SH-SY5Y (cell line): ENCODE results near the gene PTHLH.

Experiments used
- GATA2 ChIP-seq: IDR thresholded peaks from 2 replicates; pipeline ENCODE4 v1.6.1; 2011; ENCODE audit warnings: mild to moderate bottlenecking, low read depth, low read length
- GATA3 ChIP-seq: IDR thresholded peaks from 2 replicates; pipeline ENCODE4 v1.6.1; 2011; ENCODE audit warnings: low read depth, mild to moderate bottlenecking, low read length, moderate library complexity

- TF ChIP-seq GATA2 (no peak), GATA3 (no peak)
Measured at GRCh38 chr12:27957366-27957765, 15.2 kb downstream of the PTHLH start.
